ENCODE data around the gene MAGT1. TPM values are rescaled to one million over a fixed set of nuclear protein-coding genes. Genes with fewer than 3 reads are reported as not detected.
"Not testable (repeated sequence)": the region's sequence is repeated elsewhere in the genome, so short reads cannot be mapped to it uniquely, and the experiment has no call there.

The MAGT1 gene
- polyA plus RNA-seq (2012; rRNA removed) = 24.1 and 33.4 TPM in 2 replicates
- polyA plus RNA-seq (2012; cell fraction: cytosol; rRNA removed) = 29.0 and 30.1 TPM in 2 replicates
- polyA plus RNA-seq (2012; cell fraction: nucleus; rRNA removed) = 19.0 and 23.6 TPM in 2 replicates

GRCh38 chrX:77894921-77895886 lies at the start of gene MAGT1:
TSS of gene MAGT1 (minus strand) at chrX:77895435. CDS start at chrX:77895410, 25 bp downstream.
- no peaks in the 10 kb centered on the region for H3K27me3 ChIP-seq (ENCODE audit: insufficient read depth)
- TF ChIP-seq CHD2 (IDR thresholded peaks at IDR 0.05; ENCODE audit: low read length, partially characterized antibody) (peak; percentile 57), GABPA (IDR thresholded peaks at IDR 0.05; ENCODE audit: low read depth) (no peak), RCOR1 (IDR thresholded peaks at IDR 0.05; ENCODE audit: low read length) (peak; percentile 28), TCF12 (IDR thresholded peaks at IDR 0.05) (no peak), PBX3 (IDR thresholded peaks at IDR 0.05) (peak; percentile 3; the same call in 1 of the 2 replicates), RAD21 (IDR thresholded peaks at IDR 0.05; ENCODE audit: low read length) (no peak), RXRA (IDR thresholded peaks at IDR 0.05; ENCODE audit: borderline replicate concordance, low read depth) (no peak), MXI1 (IDR thresholded peaks at IDR 0.05; ENCODE audit: low read depth, low read length) (peak; percentile 64), JUND (IDR thresholded peaks at IDR 0.05) (no peak), POLR2AphosphoS5 (IDR thresholded peaks at IDR 0.05; ENCODE audit: low read depth, low read length) (peak; percentile 84), RFX5 (IDR thresholded peaks at IDR 0.05; ENCODE audit: low read length) (peak; percentile 94), SMC3 (IDR thresholded peaks at IDR 0.05; ENCODE audit: low read depth, low read length) (0 out of 2 replicates have a peak, but pooled peaks have one; percentile 9), GATA2 (CRISPR knock-in tag; IDR thresholded peaks at IDR 0.05) (no peak), TAF1 (IDR thresholded peaks at IDR 0.05; ENCODE audit: borderline replicate concordance, low read depth, low read length) (peak; percentile 67), IRF3 (IDR thresholded peaks at IDR 0.05; ENCODE audit: low read depth, low read length) (peak; percentile 56; the same call in 1 of the 2 replicates), NRF1 (IDR thresholded peaks at IDR 0.05; ENCODE audit: low read depth, low read length) (peak; percentile 43; the same call in 1 of the 2 replicates), FOXM1 (IDR thresholded peaks at IDR 0.05; ENCODE audit: low read depth) (no peak), YY1 (IDR thresholded peaks at IDR 0.05; ENCODE audit: low read depth) (peak; percentile 15; the same call in 1 of the 2 replicates), ZBTB33 (IDR thresholded peaks at IDR 0.05; ENCODE audit: borderline replicate concordance, low read depth) (peak; percentile 20; the same call in 1 of the 2 replicates)
- CTCF ChIA-PET = interaction anchor here (0.8 to 0.9 kb wide), 3 partner anchors 15 to 16 kb away, joined by 3 read pairs; partner anchors contain the start of gene ATP7A
- no peaks in the 10 kb centered on the region for H3K9me2 ChIP-seq
- H3K4me1 ChIP-seq (ENCODE audit: control insufficient read depth in 1 of 2, insufficient read depth in 2 of 2, low read depth in 1 of 2, low read length in 1 of 2) = no peaks in the 10 kb centered on the region; a peak in 1 of 4 replicates
- H3K27ac ChIP-seq (ENCODE audit: low read depth in 2 of 2, low read length in 1 of 2) = peak within 1 kb of the TSS; percentile 82 to 97
- peak; percentile 86 for DNase-seq
- POLR2A ChIA-PET = no interaction called here
- no peaks in the 10 kb centered on the region for H3K36me3 ChIP-seq (replicated peaks in 1 of 2; ENCODE audit: control insufficient read depth in 1 of 2, insufficient read depth in 2 of 2, low read length in 1 of 2)
- H3K4me2 ChIP-seq = peak within 1 kb of the TSS; percentile 83
- peak within 1 kb of the TSS; percentile 71 to 86 for H3K4me3 ChIP-seq (ENCODE audit: low read depth in 2 of 2, low read length in 1 of 2)
- H2AFZ ChIP-seq (ENCODE audit: low read depth) = peak within 1 kb of the TSS; percentile 96
- H3K9ac ChIP-seq = peak within 1 kb of the TSS; percentile 95
- H3F3A ChIP-seq (replicated peaks; ENCODE audit: insufficient read depth) = peaks cover 26% of the 10 kb centered on the region
- 2% methylated on average over 46 of the region's 49 CpGs for WGBS (ENCODE audit: low lambda C conversion rate)
- peaks cover 54% of the 10 kb centered on the region for H3K79me2 ChIP-seq (ENCODE audit: insufficient read depth)
- H3K9me3 ChIP-seq = no peaks in the 10 kb centered on the region
- no peaks in the 10 kb centered on the region for H4K20me1 ChIP-seq (ENCODE audit: insufficient read depth)

- H3K4me2 ChIP-seq; H3K9me3 ChIP-seq; H3F3A ChIP-seq (replicated peaks; ENCODE audit: insufficient read depth); H3K79me2 ChIP-seq (ENCODE audit: insufficient read depth); POLR2A ChIA-PET; H2AFZ ChIP-seq (ENCODE audit: low read depth); DNase-seq; H3K27ac ChIP-seq (ENCODE audit: low read depth in 2 of 2, low read length in 1 of 2); H3K4me1 ChIP-seq (ENCODE audit: control insufficient read depth in 1 of 2, insufficient read depth in 2 of 2, low read depth in 1 of 2, low read length in 1 of 2); H3K27me3 ChIP-seq (ENCODE audit: insufficient read depth); H3K9ac ChIP-seq; H3K36me3 ChIP-seq (replicated peaks in 1 of 2; ENCODE audit: control insufficient read depth in 1 of 2, insufficient read depth in 2 of 2, low read length in 1 of 2); H4K20me1 ChIP-seq (ENCODE audit: insufficient read depth); H3K9me2 ChIP-seq; H3K4me3 ChIP-seq (ENCODE audit: low read depth in 2 of 2, low read length in 1 of 2): not testable (repeated sequence)
- WGBS (ENCODE audit: low lambda C conversion rate) = 69% methylated on average over 6 of the region's 6 CpGs
- CTCF ChIA-PET = interaction anchor here (1.9 kb wide), 1 partner anchor 35 kb away, joined by 6 read pairs; the partner anchor contains the start of gene ATP7A
These were observed 49.8 kb upstream of the MAGT1 start for GRCh38 chrX:77945031-77945430.
